HCT116 (cell line): ENCODE results near the gene LSMEM2. TPM values are rescaled to one million over a fixed set of nuclear protein-coding genes. Genes with fewer than 3 reads are reported as not detected.

Experiments
- ATAC-seq: fragments of 200-7000 bp; cut with Tn5 transposase; 2 replicates; pipeline ENCODE4 v1.9.1; 2020; ENCODE audit warnings: mild to moderate bottlenecking, moderate library complexity
- BruUV-seq: library from RNA; stranded (reverse); fragments of 400-500 nt; replicated peaks from 2 replicates; lab custom pipeline; 2021; lab: Mats Ljungman, UMichigan
- CTCF ChIA-PET: fragments of 300-600 bp; sonication (Branson Sonifier 250); formaldehyde crosslinking; loops from one replicate; lab custom pipeline; 2021; ENCODE audit warnings: antibody characterized with exemption; lab: Charles Lee
- POLR2A ChIA-PET: fragments of 300-600, 350-600 bp; sonication (Branson Sonifier 250); formaldehyde crosslinking; loops from one replicate; lab custom pipeline; 2021; ENCODE audit warnings: antibody characterized with exemption; lab: Charles Lee
- RAD21 ChIA-PET, 2 experiments: fragments of 300-600 bp; sonication (Branson Sonifier 250); formaldehyde crosslinking; loops; one replicate each; lab custom pipeline; 2023; ENCODE audit warnings: low total read pairs in 2 of 2; ENCODE audit not compliant: uncharacterized antibody in 2 of 2, unreplicated experiment in 2 of 2, low non-redundant PET in 1 of 2; lab: Charles Lee
- DNase-seq: peaks from one replicate; pipeline ENCODE4 v3.0.0-alpha.2; 2010; ENCODE audit warnings: low read depth, low spot score
- H2AFZ ChIP-seq: fragments of 200-600 bp; shearing (Covaris generic), sonication (generic); 2 replicates; pipeline ENCODE4 v1.6.1; 2017; ENCODE audit warnings: low read depth, mixed run types, mixed read lengths, antibody characterized with exemption, low read length; ENCODE audit not compliant: poor library complexity, severe bottlenecking
- H3K27ac ChIP-seq: 2 replicates; pipeline ENCODE4 v1.5.1; 2012; ENCODE audit warnings: low read depth, low read length
- H3K27me3 ChIP-seq: fragments of 200-600 bp; sonication (generic); 2 replicates; pipeline ENCODE4 v1.6.1; 2016; ENCODE audit warnings: mixed run types, low read length, mixed read lengths; ENCODE audit not compliant: insufficient read depth
- H3K36me3 ChIP-seq, 2 experiments: fragments of 200-500 bp in 1 of 2; fragments of 200-600 bp in 1 of 2; sonication (Bioruptor generic) in 1 of 2; sonication (generic) in 1 of 2; 2 replicates each; pipeline versions ENCODE4 v1.5.1 to v1.6.1; 2014 to 2016; ENCODE audit warnings: low read length in 2 of 2, inconsistent platforms in 1 of 2, mixed read lengths in 1 of 2, mixed run types in 1 of 2; ENCODE audit not compliant: insufficient read depth in 2 of 2, control insufficient read depth in 1 of 2
- H3K4me1 ChIP-seq, 2 experiments: fragments of 200-600 bp in 1 of 2; sonication (generic) in 1 of 2; 2 replicates each; pipeline versions ENCODE4 v1.5.1 to v1.6.1; 2012 to 2017; ENCODE audit warnings: low read length in 2 of 2, inconsistent platforms in 1 of 2, mild to moderate bottlenecking in 1 of 2, mixed read lengths in 1 of 2, mixed run types in 1 of 2, moderate library complexity in 1 of 2; ENCODE audit not compliant: insufficient read depth in 2 of 2, control insufficient read depth in 1 of 2
- H3K4me2 ChIP-seq: fragments of 200-600 bp; sonication (generic); 2 replicates; pipeline ENCODE4 v1.6.1; 2017; ENCODE audit warnings: mixed run types, low read length, mixed read lengths
- H3K4me3 ChIP-seq, 2 experiments: fragments of 200-600 bp in 1 of 2; sonication (generic) in 1 of 2; replicated peaks in 1 of 2; 2 replicates each; pipeline ENCODE4 v1.5.1; 2011 to 2016; ENCODE audit warnings: low read length in 2 of 2, control low read depth in 1 of 2, low read depth in 1 of 2, mild to moderate bottlenecking in 1 of 2, mixed read lengths in 1 of 2, mixed run types in 1 of 2
- H3K79me2 ChIP-seq: fragments of 200-600 bp; sonication (generic); 2 replicates; pipeline ENCODE4 v1.6.1; 2017; ENCODE audit warnings: mild to moderate bottlenecking, mixed run types, low read length, moderate library complexity, mixed read lengths; ENCODE audit not compliant: insufficient read depth
- H3K9ac ChIP-seq: fragments of 200-600 bp; sonication (generic); 2 replicates; pipeline ENCODE4 v1.6.1; 2016; ENCODE audit warnings: low read length, mixed read lengths
- H3K9me2 ChIP-seq: fragments of 200-600 bp; sonication (generic), shearing (Covaris generic); 2 replicates; pipeline ENCODE4 v1.6.1; 2017; ENCODE audit warnings: mixed run types, mild to moderate bottlenecking, moderate library complexity; ENCODE audit not compliant: insufficient read depth
- H3K9me3 ChIP-seq, 2 experiments: fragments of 200-500 bp in 1 of 2; fragments of 200-600 bp in 1 of 2; sonication (Bioruptor generic) in 1 of 2; sonication (generic) in 1 of 2; 2 replicates each; pipeline ENCODE4 v1.6.1; 2014 to 2017; ENCODE audit warnings: low read length in 2 of 2, mixed read lengths in 2 of 2, inconsistent platforms in 1 of 2, low read depth in 1 of 2, mild to moderate bottlenecking in 1 of 2, mixed run types in 1 of 2, moderate library complexity in 1 of 2; ENCODE audit not compliant: control insufficient read depth in 1 of 2, insufficient read depth in 1 of 2
- H4K20me1 ChIP-seq: fragments of 200-600 bp; sonication (generic), shearing (Covaris generic); 2 replicates; pipeline ENCODE4 v1.6.1; 2017; ENCODE audit warnings: mixed run types, mild to moderate bottlenecking, moderate library complexity; ENCODE audit not compliant: insufficient read depth
- CBX3 ChIP-seq: IDR thresholded peaks from 2 replicates; pipeline ENCODE4 v1.6.1; 2012; ENCODE audit warnings: low read depth
- CEBPB ChIP-seq: IDR thresholded peaks from 2 replicates; pipeline ENCODE4 v1.6.1; 2012; ENCODE audit warnings: low read depth
- ELF1 ChIP-seq: IDR thresholded peaks from 2 replicates; pipeline ENCODE4 v1.6.1; 2012; ENCODE audit warnings: low read depth, borderline replicate concordance
- EZH2 ChIP-seq: fragments of 200-600 bp; sonication (generic); IDR thresholded peaks from 2 replicates; pipeline ENCODE4 v1.6.1; 2017; ENCODE audit warnings: antibody characterized with exemption, mixed run types
- JUND ChIP-seq: IDR thresholded peaks from 2 replicates; pipeline ENCODE4 v1.6.1; 2012
- POLR2A ChIP-seq: IDR thresholded peaks from 2 replicates; pipeline ENCODE4 v1.7.0; 2011; ENCODE audit warnings: borderline replicate concordance; ENCODE audit not compliant: insufficient read depth, insufficient read length; ENCODE audit errors: extremely low read depth
- SIN3A ChIP-seq: IDR thresholded peaks from 2 replicates; pipeline ENCODE4 v1.6.1; 2012; ENCODE audit warnings: low read depth
- SP1 ChIP-seq: IDR thresholded peaks from 2 replicates; pipeline ENCODE4 v1.6.1; 2012; ENCODE audit warnings: low read depth
- YY1 ChIP-seq: IDR thresholded peaks from 2 replicates; pipeline ENCODE4 v1.6.1; 2011; ENCODE audit warnings: low read length, low read depth, moderate library complexity, mild to moderate bottlenecking; ENCODE audit not compliant: insufficient replicate concordance; ENCODE audit errors: extremely low read depth
- ZFX ChIP-seq: fragments of 450-650 bp; IDR thresholded peaks from 2 replicates; pipeline ENCODE4 v1.6.1; 2017
- intact Hi-C: fragments of 100-400 bp; cut with micrococcal nuclease; formaldehyde crosslinking; loops from 2 replicates; pipeline ENCODE4 v1.10.0; 2022
- total RNA-seq: library from RNA; stranded (reverse); gene quantifications from one replicate; pipeline ENCODE4 v1.2.1, GENCODE V29; 2021; ENCODE audit not compliant: unreplicated experiment
- TF ChIP-seq, protein P1 (sequence below): IDR thresholded peaks from 2 replicates; pipeline ENCODE4 v1.6.1; 2012
- TF ChIP-seq, protein P2 (sequence below): IDR thresholded peaks from 2 replicates; pipeline ENCODE4 v1.6.1; 2012
- TF ChIP-seq, protein P3 (sequence below): IDR thresholded peaks from 2 replicates; pipeline ENCODE4 v1.6.1; 2012; ENCODE audit warnings: low read depth
- TF ChIP-seq, protein P4 (sequence below): IDR thresholded peaks from 2 replicates; pipeline ENCODE4 v1.6.1; 2011; ENCODE audit warnings: mild to moderate bottlenecking, low read length, moderate library complexity; ENCODE audit not compliant: insufficient replicate concordance; ENCODE audit errors: extremely low read depth

The LSMEM2 gene
- total RNA-seq, 1 experiment from 2014 or later, result not detected

DNA sequence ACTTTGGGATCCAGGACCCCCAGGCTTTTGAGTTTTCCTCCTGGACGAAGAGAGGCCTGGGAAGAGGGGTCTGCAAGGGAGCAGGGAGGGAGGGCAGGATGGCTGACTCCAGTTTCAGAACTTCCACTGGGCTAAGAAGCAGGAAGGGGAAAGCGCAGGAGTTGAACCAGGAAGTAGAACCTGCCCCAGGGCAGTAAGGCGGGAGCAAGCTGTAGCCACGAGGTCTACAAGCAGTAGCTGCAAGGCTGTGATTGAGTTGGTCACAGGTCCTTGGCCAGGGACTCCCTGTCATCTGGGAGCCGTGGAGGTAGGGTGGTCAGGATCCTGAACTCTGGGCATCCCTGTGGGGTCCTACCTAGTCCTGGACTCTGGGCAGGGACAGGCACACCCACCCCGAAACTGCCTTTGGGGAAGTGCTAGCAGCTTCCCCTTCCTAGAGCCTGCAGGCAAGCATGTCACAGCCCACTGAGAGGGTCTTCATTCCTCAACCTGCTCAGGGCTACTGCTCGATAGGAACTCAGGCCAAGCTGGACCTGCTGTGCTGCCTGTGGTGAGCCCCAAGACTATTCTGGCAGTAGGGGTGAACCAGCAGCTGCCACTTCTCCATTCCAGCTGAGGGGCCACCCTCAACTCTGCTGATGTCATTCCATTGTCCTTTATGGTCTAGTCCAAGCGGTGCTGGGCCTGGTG is 48.6 kb upstream of the LSMEM2 start:
- Histone ChIP-seq H2AFZ (no peak overlapping the region), H3K9ac (no peak overlapping the region), H3K9me2 (no peaks in the 10 kb centered on the region), H3K36me3 (no peaks in the 10 kb centered on the region), H3K79me2 (no peaks in the 10 kb centered on the region), H3K4me1 (peaks cover 25 to 56% of the 10 kb centered on the region in 2 experiments), H3K4me3 (no peak overlapping the region), H3K27ac (no peak overlapping the region; the same call in 1 of the 2 replicates), H4K20me1 (no peaks in the 10 kb centered on the region), H3K4me2 (no peak overlapping the region), H3K27me3 (no peaks in the 10 kb centered on the region), H3K9me3 (no peaks in the 10 kb centered on the region)
- ATAC-seq (no peak), DNase-seq (no peak)
- TF ChIP-seq JUND (no peak), CBX3 (no peak), YY1 (no peak), EZH2 (no peak), SP1 (no peak), CEBPB (no peak), ELF1 (no peak), SIN3A (no peak), ZFX (no peak)
- TF ChIP-seq, protein P1, sequence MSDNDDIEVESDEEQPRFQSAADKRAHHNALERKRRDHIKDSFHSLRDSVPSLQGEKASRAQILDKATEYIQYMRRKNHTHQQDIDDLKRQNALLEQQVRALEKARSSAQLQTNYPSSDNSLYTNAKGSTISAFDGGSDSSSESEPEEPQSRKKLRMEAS, result no peak
- ChIA-PET POLR2A (interaction anchor here (1.5 kb wide), 1 partner anchor 16 kb away, joined by 4 read pairs; no protein-coding TSS in a partner anchor), RAD21 (no interaction called here), CTCF (interaction anchor here (1.1 kb wide), 2 partner anchors 16 to 17 kb away, joined by 3 to 5 read pairs; no protein-coding TSS in a partner anchor)
- BruUV-seq, result no TSS peak
- intact Hi-C loops, result no loop called here

DNA sequence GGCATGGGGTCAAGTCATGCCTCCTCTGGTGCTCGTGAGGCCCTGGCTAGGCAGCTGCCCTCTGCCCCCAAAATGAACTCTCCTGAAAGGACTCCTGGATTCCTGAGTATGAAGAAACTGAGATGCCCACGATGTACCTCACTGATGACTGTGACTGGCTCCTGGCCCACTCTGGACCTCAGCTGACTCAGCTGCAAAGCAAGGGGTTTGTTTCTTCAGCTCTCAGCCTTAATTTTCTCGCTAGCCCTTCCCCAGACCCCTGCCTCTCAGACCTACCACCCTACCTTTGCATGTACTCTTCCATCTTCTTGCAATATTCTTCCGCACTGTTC is 48.1 kb upstream of the LSMEM2 start:
- DNase-seq (no peak), ATAC-seq (no peak)
- Histone ChIP-seq H4K20me1 (no peaks in the 10 kb centered on the region), H2AFZ (no peak overlapping the region), H3K4me2 (no peak overlapping the region), H3K9me3 (no peaks in the 10 kb centered on the region), H3K27me3 (no peaks in the 10 kb centered on the region), H3K36me3 (no peaks in the 10 kb centered on the region), H3K9me2 (no peaks in the 10 kb centered on the region), H3K4me1 (peaks cover 28 to 56% of the 10 kb centered on the region in 2 experiments), H3K79me2 (no peaks in the 10 kb centered on the region), H3K27ac (no peak overlapping the region; the same call in 1 of the 2 replicates), H3K4me3 (no peak overlapping the region), H3K9ac (no peak overlapping the region)
- RAD21 ChIA-PET, result no interaction called here
- POLR2A ChIA-PET, result interaction anchor here (1.5 kb wide), 1 partner anchor 16 kb away, joined by 4 read pairs; no protein-coding TSS in a partner anchor
- intact Hi-C loops, result no loop called here
- CTCF ChIA-PET, result interaction anchor here (1.1 kb wide), 1 partner anchor 16 kb away, joined by 5 read pairs; no protein-coding TSS in a partner anchor
- no TSS peak for BruUV-seq
- TF ChIP-seq ZFX, result no peak
- no peak for TF ChIP-seq POLR2A
- no peak for TF ChIP-seq EZH2
- TF ChIP-seq, protein P2, sequence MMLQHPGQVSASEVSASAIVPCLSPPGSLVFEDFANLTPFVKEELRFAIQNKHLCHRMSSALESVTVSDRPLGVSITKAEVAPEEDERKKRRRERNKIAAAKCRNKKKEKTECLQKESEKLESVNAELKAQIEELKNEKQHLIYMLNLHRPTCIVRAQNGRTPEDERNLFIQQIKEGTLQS, result no peak
- TF ChIP-seq ELF1, result no peak
- TF ChIP-seq, protein P3, sequence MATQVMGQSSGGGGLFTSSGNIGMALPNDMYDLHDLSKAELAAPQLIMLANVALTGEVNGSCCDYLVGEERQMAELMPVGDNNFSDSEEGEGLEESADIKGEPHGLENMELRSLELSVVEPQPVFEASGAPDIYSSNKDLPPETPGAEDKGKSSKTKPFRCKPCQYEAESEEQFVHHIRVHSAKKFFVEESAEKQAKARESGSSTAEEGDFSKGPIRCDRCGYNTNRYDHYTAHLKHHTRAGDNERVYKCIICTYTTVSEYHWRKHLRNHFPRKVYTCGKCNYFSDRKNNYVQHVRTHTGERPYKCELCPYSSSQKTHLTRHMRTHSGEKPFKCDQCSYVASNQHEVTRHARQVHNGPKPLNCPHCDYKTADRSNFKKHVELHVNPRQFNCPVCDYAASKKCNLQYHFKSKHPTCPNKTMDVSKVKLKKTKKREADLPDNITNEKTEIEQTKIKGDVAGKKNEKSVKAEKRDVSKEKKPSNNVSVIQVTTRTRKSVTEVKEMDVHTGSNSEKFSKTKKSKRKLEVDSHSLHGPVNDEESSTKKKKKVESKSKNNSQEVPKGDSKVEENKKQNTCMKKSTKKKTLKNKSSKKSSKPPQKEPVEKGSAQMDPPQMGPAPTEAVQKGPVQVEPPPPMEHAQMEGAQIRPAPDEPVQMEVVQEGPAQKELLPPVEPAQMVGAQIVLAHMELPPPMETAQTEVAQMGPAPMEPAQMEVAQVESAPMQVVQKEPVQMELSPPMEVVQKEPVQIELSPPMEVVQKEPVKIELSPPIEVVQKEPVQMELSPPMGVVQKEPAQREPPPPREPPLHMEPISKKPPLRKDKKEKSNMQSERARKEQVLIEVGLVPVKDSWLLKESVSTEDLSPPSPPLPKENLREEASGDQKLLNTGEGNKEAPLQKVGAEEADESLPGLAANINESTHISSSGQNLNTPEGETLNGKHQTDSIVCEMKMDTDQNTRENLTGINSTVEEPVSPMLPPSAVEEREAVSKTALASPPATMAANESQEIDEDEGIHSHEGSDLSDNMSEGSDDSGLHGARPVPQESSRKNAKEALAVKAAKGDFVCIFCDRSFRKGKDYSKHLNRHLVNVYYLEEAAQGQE, result no peak
- TF ChIP-seq, protein P4, sequence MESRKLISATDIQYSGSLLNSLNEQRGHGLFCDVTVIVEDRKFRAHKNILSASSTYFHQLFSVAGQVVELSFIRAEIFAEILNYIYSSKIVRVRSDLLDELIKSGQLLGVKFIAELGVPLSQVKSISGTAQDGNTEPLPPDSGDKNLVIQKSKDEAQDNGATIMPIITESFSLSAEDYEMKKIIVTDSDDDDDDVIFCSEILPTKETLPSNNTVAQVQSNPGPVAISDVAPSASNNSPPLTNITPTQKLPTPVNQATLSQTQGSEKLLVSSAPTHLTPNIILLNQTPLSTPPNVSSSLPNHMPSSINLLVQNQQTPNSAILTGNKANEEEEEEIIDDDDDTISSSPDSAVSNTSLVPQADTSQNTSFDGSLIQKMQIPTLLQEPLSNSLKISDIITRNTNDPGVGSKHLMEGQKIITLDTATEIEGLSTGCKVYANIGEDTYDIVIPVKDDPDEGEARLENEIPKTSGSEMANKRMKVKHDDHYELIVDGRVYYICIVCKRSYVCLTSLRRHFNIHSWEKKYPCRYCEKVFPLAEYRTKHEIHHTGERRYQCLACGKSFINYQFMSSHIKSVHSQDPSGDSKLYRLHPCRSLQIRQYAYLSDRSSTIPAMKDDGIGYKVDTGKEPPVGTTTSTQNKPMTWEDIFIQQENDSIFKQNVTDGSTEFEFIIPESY, result no peak
